K562 (cell line): Measurements from ENCODE around the gene HSD17B1. TPM values are rescaled to one million over a fixed set of nuclear protein-coding genes. Genes with fewer than 3 reads are reported as not detected.

Experiments used
- ARID4B ChIP-seq: sonication (generic); formaldehyde crosslinking; IDR thresholded peaks from 2 replicates; pipeline ENCODE4 v1.8.0; 2022; ENCODE audit warnings: mild to moderate bottlenecking, missing genetic modification reagents
- CEBPZ ChIP-seq: fragments of 150-350 bp; IDR thresholded peaks from 2 replicates; pipeline ENCODE4 v1.6.1; 2014; ENCODE audit warnings: low read depth, mild to moderate bottlenecking, low read length, borderline replicate concordance
- HCFC1 ChIP-seq: IDR thresholded peaks from 2 replicates; pipeline ENCODE4 v1.6.1; 2012; ENCODE audit warnings: low read depth, low read length, improper control_type of control experiment
- HMBOX1 ChIP-seq: sonication (generic); IDR thresholded peaks from 2 replicates; pipeline ENCODE4 v1.6.1; 2016
- HNRNPLL ChIP-seq: fragments of 200-400 bp; formaldehyde crosslinking; IDR thresholded peaks from 2 replicates; pipeline ENCODE4 v1.6.1; 2017; ENCODE audit warnings: low read length, low read depth, mild to moderate bottlenecking; ENCODE audit not compliant: poor library complexity, severe bottlenecking
- KLF10 ChIP-seq: fragments of 250-450 bp; sonication (Bioruptor Pico); IDR thresholded peaks from 2 replicates; pipeline ENCODE4 v1.6.1; 2021; ENCODE audit warnings: matching md5 sums
- L3MBTL2 ChIP-seq: fragments of 450-650 bp; IDR thresholded peaks from 2 replicates; pipeline ENCODE4 v1.6.1; 2016; ENCODE audit warnings: mild to moderate bottlenecking, moderate library complexity
- NCOR1 ChIP-seq: fragments of 450-650 bp; IDR thresholded peaks from 2 replicates; pipeline ENCODE4 v1.6.1; 2016; ENCODE audit warnings: mild to moderate bottlenecking, moderate library complexity
- NRF1 ChIP-seq, 2 experiments: fragments of 450-650 bp; IDR thresholded peaks in 1 of 2; conservative IDR thresholded peaks in 1 of 2; 2 replicates each; pipeline ENCODE4 v1.6.1; 2014; ENCODE audit warnings: mild to moderate bottlenecking in 2 of 2
- PKNOX1 ChIP-seq: fragments of 450-650 bp; IDR thresholded peaks from 2 replicates; pipeline ENCODE4 v1.6.1; 2016
- RBM25 ChIP-seq: fragments of 200-400 bp; formaldehyde crosslinking; IDR thresholded peaks from 2 replicates; pipeline ENCODE4 v1.6.1; 2018; ENCODE audit warnings: low read length, low read depth, moderate library complexity; ENCODE audit not compliant: severe bottlenecking
- SIN3A ChIP-seq, 2 experiments: fragments of 150-350 bp in 1 of 2; IDR thresholded peaks; 2 replicates each; pipeline ENCODE4 v1.6.1; 2011 to 2016; ENCODE audit warnings: borderline replicate concordance in 2 of 2, low read depth in 2 of 2, low read length in 2 of 2, mild to moderate bottlenecking in 2 of 2, moderate library complexity in 2 of 2; ENCODE audit not compliant: control insufficient read depth in 1 of 2
- ZBTB17 ChIP-seq: fragments of 450-650 bp; formaldehyde crosslinking; IDR thresholded peaks from 2 replicates; pipeline ENCODE4 v1.4.0; 2020; ENCODE audit warnings: mild to moderate bottlenecking
- ZNF444 ChIP-seq: fragments of 250-450 bp; sonication (Bioruptor Pico); IDR thresholded peaks from 2 replicates; pipeline ENCODE4 v1.4.0; 2020; ENCODE audit warnings: mild to moderate bottlenecking, moderate library complexity
- ZNF655 ChIP-seq: fragments of 250-450 bp; sonication (Bioruptor Pico); IDR thresholded peaks from 2 replicates; pipeline ENCODE4 v1.5.0; 2021
- ZZZ3 ChIP-seq: fragments of 450-650 bp; IDR thresholded peaks from 2 replicates; pipeline ENCODE4 v1.6.1; 2016; ENCODE audit warnings: antibody characterized with exemption, mild to moderate bottlenecking, moderate library complexity
- polyA plus RNA-seq, 8 experiments: library from polyadenylated mRNA; depleted of rRNA in 4 of 8; stranded (reverse) in 5 of 8; unstranded in 3 of 8; fragments of >200 nt; fragmentation: Nextera tagmentation in 2 of 8; fragmentation: Illumina TruSeq in 1 of 8; extraction: Ambion mirVana in 2 of 8; extraction: Trizol in 1 of 8; gene quantifications; 2 replicates each; pipeline versions ENCODE4 v1.2.1 to v1.2.3, GENCODE V29; 2011 to 2014; ENCODE audit warnings: inconsistent platforms in 1 of 8, missing spikeins in 1 of 8
- total RNA-seq, 7 experiments: library from RNA; depleted of rRNA in 6 of 7; stranded (reverse); fragments of >200 nt in 6 of 7; fragmentation: Illumina TruSeq in 2 of 7; extraction: Trizol in 2 of 7; gene quantifications; 2 replicates each; pipeline versions ENCODE4 v1.2.1 to v1.2.3, GENCODE V29; 2011 to 2021; ENCODE audit warnings: low replicate concordance in 1 of 7

Gene HSD17B1
- total and polyA plus RNA-seq, 9 of the 15 experiments (the other 6 are each of a cell fraction or from before 2014, with no cell fraction given): 0.55 to 21.1 (median 3.6) TPM

GRCh38 chr17:42577532-42578281, 25.0 kb downstream of the HSD17B1 start, which contains the start of gene PSMC3IP (continued):
- no peak for TF ChIP-seq HMBOX1
- TF ChIP-seq ZNF444 (CRISPR knock-in tag): no peak
- peak; percentile 83 for TF ChIP-seq RBM25
- peak; percentile 22; the same call in 1 of the 2 replicates for TF ChIP-seq CEBPZ
- TF ChIP-seq NRF1 (conservative IDR thresholded peaks at IDR 0.05 in 1 of 2, IDR thresholded peaks at IDR 0.05 in 1 of 2): peak; percentile 88 to 90
- no peak for TF ChIP-seq ZBTB17 (CRISPR knock-in tag)
- peak; percentile 73 for TF ChIP-seq ZZZ3
- no peak for TF ChIP-seq ARID4B (CRISPR knock-in tag)
- peak; percentile 78; a peak in 2 of 4 replicates for TF ChIP-seq SIN3A (IDR thresholded peaks at IDR 0.05; ENCODE audit: borderline replicate concordance in 2 of 2, control insufficient read depth in 1 of 2, low read depth in 2 of 2, low read length in 2 of 2)
- no peak for TF ChIP-seq ZNF655 (CRISPR knock-in tag)
- peak; percentile 94 for TF ChIP-seq L3MBTL2
- peak; percentile 78 for TF ChIP-seq PKNOX1
- no peak for TF ChIP-seq KLF10 (CRISPR knock-in tag)
- TF ChIP-seq NCOR1: peak; percentile 38; the same call in 1 of the 2 replicates
- peak; percentile 69 for TF ChIP-seq HNRNPLL
- peak; percentile 64 for TF ChIP-seq HCFC1
